ENCODE measurements around the gene KIF16B.

DNA sequence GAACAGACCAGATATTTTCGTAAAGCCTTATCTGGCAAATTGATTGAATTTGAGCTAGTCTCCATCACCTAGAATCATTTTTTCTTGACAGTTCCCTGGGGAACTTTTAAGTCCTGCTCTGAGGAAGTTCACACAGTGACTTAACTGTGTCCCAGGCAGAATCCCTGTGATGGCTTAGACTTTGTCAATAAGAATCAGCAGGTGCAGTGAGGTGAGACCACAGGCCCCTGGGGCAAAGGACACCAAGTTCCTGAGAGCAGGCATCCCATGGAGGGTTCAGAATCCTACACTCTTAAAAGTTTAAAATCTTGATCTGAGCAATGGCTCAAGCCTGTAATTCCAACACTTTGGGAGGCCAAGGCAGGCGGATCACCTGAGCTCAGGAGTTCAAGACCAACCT, 13.0 kb downstream of the KIF16B start:
- TF ChIP-seq, protein P1, sequence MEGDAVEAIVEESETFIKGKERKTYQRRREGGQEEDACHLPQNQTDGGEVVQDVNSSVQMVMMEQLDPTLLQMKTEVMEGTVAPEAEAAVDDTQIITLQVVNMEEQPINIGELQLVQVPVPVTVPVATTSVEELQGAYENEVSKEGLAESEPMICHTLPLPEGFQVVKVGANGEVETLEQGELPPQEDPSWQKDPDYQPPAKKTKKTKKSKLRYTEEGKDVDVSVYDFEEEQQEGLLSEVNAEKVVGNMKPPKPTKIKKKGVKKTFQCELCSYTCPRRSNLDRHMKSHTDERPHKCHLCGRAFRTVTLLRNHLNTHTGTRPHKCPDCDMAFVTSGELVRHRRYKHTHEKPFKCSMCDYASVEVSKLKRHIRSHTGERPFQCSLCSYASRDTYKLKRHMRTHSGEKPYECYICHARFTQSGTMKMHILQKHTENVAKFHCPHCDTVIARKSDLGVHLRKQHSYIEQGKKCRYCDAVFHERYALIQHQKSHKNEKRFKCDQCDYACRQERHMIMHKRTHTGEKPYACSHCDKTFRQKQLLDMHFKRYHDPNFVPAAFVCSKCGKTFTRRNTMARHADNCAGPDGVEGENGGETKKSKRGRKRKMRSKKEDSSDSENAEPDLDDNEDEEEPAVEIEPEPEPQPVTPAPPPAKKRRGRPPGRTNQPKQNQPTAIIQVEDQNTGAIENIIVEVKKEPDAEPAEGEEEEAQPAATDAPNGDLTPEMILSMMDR (IDR thresholded peaks at IDR 0.05; ENCODE audit: extremely low read depth in 1 of 2, insufficient read depth in 1 of 2, low read depth in 1 of 2, low read length in 2 of 2) = no peak
- TF ChIP-seq EZH2 (IDR thresholded peaks at IDR 0.05; ENCODE audit: borderline replicate concordance, low read depth, low read length, severe bottlenecking) (no peak), FOS (IDR thresholded peaks at IDR 0.05; ENCODE audit: borderline replicate concordance, insufficient read depth, low read length) (no peak), JUN (IDR thresholded peaks at IDR 0.05; ENCODE audit: borderline replicate concordance, insufficient read depth, insufficient read length, low read depth) (no peak), POLR2AphosphoS5 (IDR thresholded peaks at IDR 0.05; ENCODE audit: insufficient read depth, low read depth, low read length) (no peak)
- TF ChIP-seq, protein P2, sequence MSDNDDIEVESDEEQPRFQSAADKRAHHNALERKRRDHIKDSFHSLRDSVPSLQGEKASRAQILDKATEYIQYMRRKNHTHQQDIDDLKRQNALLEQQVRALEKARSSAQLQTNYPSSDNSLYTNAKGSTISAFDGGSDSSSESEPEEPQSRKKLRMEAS (IDR thresholded peaks at IDR 0.05; ENCODE audit: insufficient read depth, insufficient read length) = no peak
